22Rv1 (cell line): ENCODE results near the gene SELENON.

Experiments used
- ZFX ChIP-seq: fragments of 450-650 bp; IDR thresholded peaks from 2 replicates; pipeline ENCODE4 v1.6.1; 2017; ENCODE audit warnings: antibody characterized with exemption, borderline replicate concordance
- TF ChIP-seq, protein P1 (sequence below): fragments of 450-650 bp; IDR thresholded peaks from 2 replicates; pipeline ENCODE4 v1.5.1; 2017; ENCODE audit warnings: mild to moderate bottlenecking

DNA sequence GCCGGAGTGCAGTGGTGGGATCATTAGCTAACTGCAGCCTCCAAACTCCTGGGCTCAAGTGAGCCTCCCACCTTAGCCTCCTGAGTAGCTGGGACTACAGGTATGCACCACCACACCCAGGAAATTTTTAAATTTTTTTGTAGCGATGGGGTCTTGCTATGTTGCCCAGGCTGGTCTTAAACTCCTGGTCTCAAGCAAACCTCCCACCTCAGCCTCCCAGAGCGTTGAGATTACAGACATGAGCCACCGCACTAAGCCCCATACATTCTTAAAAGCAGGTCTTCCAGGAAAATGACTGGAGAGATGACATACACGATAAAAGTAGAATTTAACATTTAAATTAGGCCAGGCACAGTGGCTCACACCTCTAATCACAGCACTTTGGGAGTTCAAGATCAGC, 33.2 kb downstream of the SELENON start:
- TF ChIP-seq, protein P1, sequence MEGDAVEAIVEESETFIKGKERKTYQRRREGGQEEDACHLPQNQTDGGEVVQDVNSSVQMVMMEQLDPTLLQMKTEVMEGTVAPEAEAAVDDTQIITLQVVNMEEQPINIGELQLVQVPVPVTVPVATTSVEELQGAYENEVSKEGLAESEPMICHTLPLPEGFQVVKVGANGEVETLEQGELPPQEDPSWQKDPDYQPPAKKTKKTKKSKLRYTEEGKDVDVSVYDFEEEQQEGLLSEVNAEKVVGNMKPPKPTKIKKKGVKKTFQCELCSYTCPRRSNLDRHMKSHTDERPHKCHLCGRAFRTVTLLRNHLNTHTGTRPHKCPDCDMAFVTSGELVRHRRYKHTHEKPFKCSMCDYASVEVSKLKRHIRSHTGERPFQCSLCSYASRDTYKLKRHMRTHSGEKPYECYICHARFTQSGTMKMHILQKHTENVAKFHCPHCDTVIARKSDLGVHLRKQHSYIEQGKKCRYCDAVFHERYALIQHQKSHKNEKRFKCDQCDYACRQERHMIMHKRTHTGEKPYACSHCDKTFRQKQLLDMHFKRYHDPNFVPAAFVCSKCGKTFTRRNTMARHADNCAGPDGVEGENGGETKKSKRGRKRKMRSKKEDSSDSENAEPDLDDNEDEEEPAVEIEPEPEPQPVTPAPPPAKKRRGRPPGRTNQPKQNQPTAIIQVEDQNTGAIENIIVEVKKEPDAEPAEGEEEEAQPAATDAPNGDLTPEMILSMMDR: no peak
- no peak for TF ChIP-seq ZFX
